ENCODE measurements around the gene MYO3B.

DNA sequence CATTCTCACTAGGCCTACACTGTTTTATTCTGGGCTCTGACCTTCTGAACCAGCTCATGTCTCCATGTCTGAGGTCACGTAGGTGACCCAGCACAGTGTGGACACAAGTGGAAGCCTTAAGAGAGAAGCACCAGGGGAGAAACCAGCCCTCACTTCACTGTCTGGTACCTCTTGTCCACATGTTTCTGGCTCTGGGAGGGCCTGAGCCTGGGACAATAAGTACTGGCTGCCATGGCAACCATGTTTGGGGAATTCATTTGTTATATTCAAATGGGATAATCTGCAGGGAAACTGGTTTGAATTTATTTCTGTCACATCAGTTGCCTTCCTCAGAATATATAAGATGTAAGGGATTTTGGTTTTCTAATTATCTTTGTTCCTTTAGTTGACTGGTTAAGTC, 23.3 kb downstream of the MYO3B start:
- TF ChIP-seq CTCF (IDR thresholded peaks at IDR 0.05; ENCODE audit: extremely low read depth in 1 of 2, insufficient read depth in 1 of 2, low read depth in 1 of 2, low read length in 2 of 2): no peak
- TF ChIP-seq POLR2A (IDR thresholded peaks at IDR 0.05; ENCODE audit: low read depth, low read length): no peak
